HCT116 (cell line): Measurements from ENCODE around the gene SPSB2. TPM values are rescaled to one million over a fixed set of nuclear protein-coding genes. Genes with fewer than 3 reads are reported as not detected.

Experiments
- ATAC-seq: fragments of 200-7000 bp; cut with Tn5 transposase; 2 replicates; pipeline ENCODE4 v1.9.1; 2020; ENCODE audit warnings: mild to moderate bottlenecking, moderate library complexity
- BruUV-seq: library from RNA; stranded (reverse); fragments of 400-500 nt; replicated peaks from 2 replicates; lab custom pipeline; 2021; lab: Mats Ljungman, UMichigan
- CTCF ChIA-PET: fragments of 300-600 bp; sonication (Branson Sonifier 250); formaldehyde crosslinking; loops from one replicate; lab custom pipeline; 2021; ENCODE audit warnings: antibody characterized with exemption; lab: Charles Lee
- POLR2A ChIA-PET: fragments of 300-600, 350-600 bp; sonication (Branson Sonifier 250); formaldehyde crosslinking; loops from one replicate; lab custom pipeline; 2021; ENCODE audit warnings: antibody characterized with exemption; lab: Charles Lee
- RAD21 ChIA-PET, 2 experiments: fragments of 300-600 bp; sonication (Branson Sonifier 250); formaldehyde crosslinking; loops; one replicate each; lab custom pipeline; 2023; ENCODE audit warnings: low total read pairs in 2 of 2; ENCODE audit not compliant: uncharacterized antibody in 2 of 2, unreplicated experiment in 2 of 2, low non-redundant PET in 1 of 2; lab: Charles Lee
- DNase-seq: peaks from one replicate; pipeline ENCODE4 v3.0.0-alpha.2; 2010; ENCODE audit warnings: low read depth, low spot score
- H2AFZ ChIP-seq: fragments of 200-600 bp; shearing (Covaris generic), sonication (generic); 2 replicates; pipeline ENCODE4 v1.6.1; 2017; ENCODE audit warnings: low read depth, mixed run types, mixed read lengths, antibody characterized with exemption, low read length; ENCODE audit not compliant: poor library complexity, severe bottlenecking
- H3K27ac ChIP-seq: 2 replicates; pipeline ENCODE4 v1.5.1; 2012; ENCODE audit warnings: low read depth, low read length
- H3K27me3 ChIP-seq: fragments of 200-600 bp; sonication (generic); 2 replicates; pipeline ENCODE4 v1.6.1; 2016; ENCODE audit warnings: mixed run types, low read length, mixed read lengths; ENCODE audit not compliant: insufficient read depth
- H3K36me3 ChIP-seq, 2 experiments: fragments of 200-500 bp in 1 of 2; fragments of 200-600 bp in 1 of 2; sonication (Bioruptor generic) in 1 of 2; sonication (generic) in 1 of 2; 2 replicates each; pipeline versions ENCODE4 v1.5.1 to v1.6.1; 2014 to 2016; ENCODE audit warnings: low read length in 2 of 2, inconsistent platforms in 1 of 2, mixed read lengths in 1 of 2, mixed run types in 1 of 2; ENCODE audit not compliant: insufficient read depth in 2 of 2, control insufficient read depth in 1 of 2
- H3K4me1 ChIP-seq, 2 experiments: fragments of 200-600 bp in 1 of 2; sonication (generic) in 1 of 2; 2 replicates each; pipeline versions ENCODE4 v1.5.1 to v1.6.1; 2012 to 2017; ENCODE audit warnings: low read length in 2 of 2, inconsistent platforms in 1 of 2, mild to moderate bottlenecking in 1 of 2, mixed read lengths in 1 of 2, mixed run types in 1 of 2, moderate library complexity in 1 of 2; ENCODE audit not compliant: insufficient read depth in 2 of 2, control insufficient read depth in 1 of 2
- H3K4me2 ChIP-seq: fragments of 200-600 bp; sonication (generic); 2 replicates; pipeline ENCODE4 v1.6.1; 2017; ENCODE audit warnings: mixed run types, low read length, mixed read lengths
- H3K4me3 ChIP-seq, 2 experiments: fragments of 200-600 bp in 1 of 2; sonication (generic) in 1 of 2; replicated peaks in 1 of 2; 2 replicates each; pipeline ENCODE4 v1.5.1; 2011 to 2016; ENCODE audit warnings: low read length in 2 of 2, control low read depth in 1 of 2, low read depth in 1 of 2, mild to moderate bottlenecking in 1 of 2, mixed read lengths in 1 of 2, mixed run types in 1 of 2
- H3K79me2 ChIP-seq: fragments of 200-600 bp; sonication (generic); 2 replicates; pipeline ENCODE4 v1.6.1; 2017; ENCODE audit warnings: mild to moderate bottlenecking, mixed run types, low read length, moderate library complexity, mixed read lengths; ENCODE audit not compliant: insufficient read depth
- H3K9ac ChIP-seq: fragments of 200-600 bp; sonication (generic); 2 replicates; pipeline ENCODE4 v1.6.1; 2016; ENCODE audit warnings: low read length, mixed read lengths
- H3K9me2 ChIP-seq: fragments of 200-600 bp; sonication (generic), shearing (Covaris generic); 2 replicates; pipeline ENCODE4 v1.6.1; 2017; ENCODE audit warnings: mixed run types, mild to moderate bottlenecking, moderate library complexity; ENCODE audit not compliant: insufficient read depth
- H3K9me3 ChIP-seq, 2 experiments: fragments of 200-500 bp in 1 of 2; fragments of 200-600 bp in 1 of 2; sonication (Bioruptor generic) in 1 of 2; sonication (generic) in 1 of 2; 2 replicates each; pipeline ENCODE4 v1.6.1; 2014 to 2017; ENCODE audit warnings: low read length in 2 of 2, mixed read lengths in 2 of 2, inconsistent platforms in 1 of 2, low read depth in 1 of 2, mild to moderate bottlenecking in 1 of 2, mixed run types in 1 of 2, moderate library complexity in 1 of 2; ENCODE audit not compliant: control insufficient read depth in 1 of 2, insufficient read depth in 1 of 2
- H4K20me1 ChIP-seq: fragments of 200-600 bp; sonication (generic), shearing (Covaris generic); 2 replicates; pipeline ENCODE4 v1.6.1; 2017; ENCODE audit warnings: mixed run types, mild to moderate bottlenecking, moderate library complexity; ENCODE audit not compliant: insufficient read depth
- CBX3 ChIP-seq: IDR thresholded peaks from 2 replicates; pipeline ENCODE4 v1.6.1; 2012; ENCODE audit warnings: low read depth
- CEBPB ChIP-seq: IDR thresholded peaks from 2 replicates; pipeline ENCODE4 v1.6.1; 2012; ENCODE audit warnings: low read depth
- EGR1 ChIP-seq: IDR thresholded peaks from 2 replicates; pipeline ENCODE4 v1.6.1; 2012; ENCODE audit warnings: low read depth
- ELF1 ChIP-seq: IDR thresholded peaks from 2 replicates; pipeline ENCODE4 v1.6.1; 2012; ENCODE audit warnings: low read depth, borderline replicate concordance
- EZH2 ChIP-seq: fragments of 200-600 bp; sonication (generic); IDR thresholded peaks from 2 replicates; pipeline ENCODE4 v1.6.1; 2017; ENCODE audit warnings: antibody characterized with exemption, mixed run types
- EZH2phosphoT487 ChIP-seq: fragments of 200-600 bp; IDR thresholded peaks from 2 replicates; pipeline ENCODE4 v1.6.1; 2018; ENCODE audit warnings: antibody characterized with exemption, borderline replicate concordance
- FOSL1 ChIP-seq: IDR thresholded peaks from 2 replicates; pipeline ENCODE4 v1.6.1; 2012; ENCODE audit warnings: low read depth
- JUND ChIP-seq: IDR thresholded peaks from 2 replicates; pipeline ENCODE4 v1.6.1; 2012
- POLR2A ChIP-seq: IDR thresholded peaks from 2 replicates; pipeline ENCODE4 v1.7.0; 2011; ENCODE audit warnings: borderline replicate concordance; ENCODE audit not compliant: insufficient read depth, insufficient read length; ENCODE audit errors: extremely low read depth
- POLR2AphosphoS5 ChIP-seq: IDR thresholded peaks from 2 replicates; pipeline ENCODE4 v1.6.1; 2011; ENCODE audit warnings: mild to moderate bottlenecking, low read depth, low read length, moderate library complexity
- RAD21 ChIP-seq: IDR thresholded peaks from 2 replicates; pipeline ENCODE4 v1.6.1; 2012; ENCODE audit warnings: low read depth, mild to moderate bottlenecking
- SIN3A ChIP-seq: IDR thresholded peaks from 2 replicates; pipeline ENCODE4 v1.6.1; 2012; ENCODE audit warnings: low read depth
- SP1 ChIP-seq: IDR thresholded peaks from 2 replicates; pipeline ENCODE4 v1.6.1; 2012; ENCODE audit warnings: low read depth
- SRF ChIP-seq: IDR thresholded peaks from 2 replicates; pipeline ENCODE4 v1.6.1; 2012; ENCODE audit warnings: low read depth
- TCF7L2 ChIP-seq: IDR thresholded peaks from 2 replicates; pipeline ENCODE4 v1.7.0; 2011; ENCODE audit warnings: borderline replicate concordance, inconsistent platforms; ENCODE audit not compliant: insufficient read depth, insufficient read length; ENCODE audit errors: extremely low read depth
- YY1 ChIP-seq: IDR thresholded peaks from 2 replicates; pipeline ENCODE4 v1.6.1; 2011; ENCODE audit warnings: low read length, low read depth, moderate library complexity, mild to moderate bottlenecking; ENCODE audit not compliant: insufficient replicate concordance; ENCODE audit errors: extremely low read depth
- ZFX ChIP-seq: fragments of 450-650 bp; IDR thresholded peaks from 2 replicates; pipeline ENCODE4 v1.6.1; 2017
- intact Hi-C: fragments of 100-400 bp; cut with micrococcal nuclease; formaldehyde crosslinking; loops from 2 replicates; pipeline ENCODE4 v1.10.0; 2022
- total RNA-seq: library from RNA; stranded (reverse); gene quantifications from one replicate; pipeline ENCODE4 v1.2.1, GENCODE V29; 2021; ENCODE audit not compliant: unreplicated experiment
- TF ChIP-seq, protein P1 (sequence below): IDR thresholded peaks from 2 replicates; pipeline ENCODE4 v1.6.1; 2012
- TF ChIP-seq, protein P2 (sequence below): IDR thresholded peaks from 2 replicates; pipeline ENCODE4 v1.6.1; 2012
- TF ChIP-seq, protein P3 (sequence below): IDR thresholded peaks from 2 replicates; pipeline ENCODE4 v1.6.1; 2011; ENCODE audit warnings: mild to moderate bottlenecking, low read length, moderate library complexity; ENCODE audit not compliant: insufficient replicate concordance; ENCODE audit errors: extremely low read depth
- TF ChIP-seq, protein P4 (sequence below), 3 experiments: fragments of 200-600 bp in 1 of 3; sonication (generic) in 1 of 3; IDR thresholded peaks in 2 of 3; conservative IDR thresholded peaks in 1 of 3; 2 replicates each; pipeline ENCODE4 v1.5.1; 2012 to 2017; ENCODE audit warnings: low read depth in 2 of 3, low read length in 2 of 3, antibody characterized with exemption in 1 of 3, borderline replicate concordance in 1 of 3, control low read depth in 1 of 3, mild to moderate bottlenecking in 1 of 3, mixed read lengths in 1 of 3, mixed run types in 1 of 3, moderate library complexity in 1 of 3; ENCODE audit not compliant: insufficient read depth in 1 of 3

SPSB2 gene
- total RNA-seq, 1 experiment from 2014 or later, result 10.0 TPM

- DNase-seq (peak; percentile 56), ATAC-seq (peak; percentile 49)
- Histone ChIP-seq H3K9ac (peak overlapping the region; percentile 86), H3K9me3 (no peaks in the 10 kb centered on the region), H2AFZ (no peak overlapping the region), H4K20me1 (peaks cover 12% of the 10 kb centered on the region; the same call in 1 of the 2 replicates), H3K4me1 (peaks cover 28 to 59% of the 10 kb centered on the region in 2 experiments), H3K79me2 (peaks cover 57% of the 10 kb centered on the region), H3K27me3 (no peaks in the 10 kb centered on the region), H3K4me3 (peak overlapping the region; percentile 73 to 92), H3K9me2 (no peaks in the 10 kb centered on the region), H3K36me3 (peaks cover 8 to 33% of the 10 kb centered on the region in 2 experiments; a peak in 2 of 4 replicates), H3K4me2 (peak overlapping the region; percentile 92), H3K27ac (peak overlapping the region; percentile 96)
- ChIA-PET POLR2A (interaction anchor here (0.6 to 10.9 kb wide), 7 partner anchors 19 to 94 kb away, joined by 3 to 186 read pairs (median 7); partner anchors contain the start of genes C12orf57, CDCA3, RNU7-1 and USP5), CTCF (interaction anchor here (1.5 to 4.1 kb wide), 12 partner anchors 13 to 242 kb away, joined by 3 to 30 read pairs (median 15); partner anchors contain the start of genes C1RL, CDCA3, MLF2 and USP5), RAD21 (interaction anchor here in 1 of 2 experiments (0.6 kb wide), 1 partner anchor 73 kb away, joined by 4 read pairs; the partner anchor contains the start of gene C12orf57)
- intact Hi-C loops, result loop anchor here (1.0 to 5.0 kb wide), 3 partner anchors 20 to 766 kb away; partner anchors contain the start of gene ATN1
- no TSS peak for BruUV-seq
- TF ChIP-seq ZFX, result no peak
- TF ChIP-seq SIN3A, result no peak
- TF ChIP-seq SP1, result no peak
- TF ChIP-seq EZH2, result no peak
- TF ChIP-seq EZH2phosphoT487, result no peak
- peak; percentile 86; the same call in 1 of the 2 replicates for TF ChIP-seq POLR2AphosphoS5
- no peak for TF ChIP-seq RAD21
- TF ChIP-seq CEBPB, result no peak
- TF ChIP-seq, protein P1, sequence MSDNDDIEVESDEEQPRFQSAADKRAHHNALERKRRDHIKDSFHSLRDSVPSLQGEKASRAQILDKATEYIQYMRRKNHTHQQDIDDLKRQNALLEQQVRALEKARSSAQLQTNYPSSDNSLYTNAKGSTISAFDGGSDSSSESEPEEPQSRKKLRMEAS, result no peak
- no peak for TF ChIP-seq EGR1
- TF ChIP-seq, protein P2, sequence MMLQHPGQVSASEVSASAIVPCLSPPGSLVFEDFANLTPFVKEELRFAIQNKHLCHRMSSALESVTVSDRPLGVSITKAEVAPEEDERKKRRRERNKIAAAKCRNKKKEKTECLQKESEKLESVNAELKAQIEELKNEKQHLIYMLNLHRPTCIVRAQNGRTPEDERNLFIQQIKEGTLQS, result no peak
- TF ChIP-seq YY1, result no peak
- TF ChIP-seq, protein P3, sequence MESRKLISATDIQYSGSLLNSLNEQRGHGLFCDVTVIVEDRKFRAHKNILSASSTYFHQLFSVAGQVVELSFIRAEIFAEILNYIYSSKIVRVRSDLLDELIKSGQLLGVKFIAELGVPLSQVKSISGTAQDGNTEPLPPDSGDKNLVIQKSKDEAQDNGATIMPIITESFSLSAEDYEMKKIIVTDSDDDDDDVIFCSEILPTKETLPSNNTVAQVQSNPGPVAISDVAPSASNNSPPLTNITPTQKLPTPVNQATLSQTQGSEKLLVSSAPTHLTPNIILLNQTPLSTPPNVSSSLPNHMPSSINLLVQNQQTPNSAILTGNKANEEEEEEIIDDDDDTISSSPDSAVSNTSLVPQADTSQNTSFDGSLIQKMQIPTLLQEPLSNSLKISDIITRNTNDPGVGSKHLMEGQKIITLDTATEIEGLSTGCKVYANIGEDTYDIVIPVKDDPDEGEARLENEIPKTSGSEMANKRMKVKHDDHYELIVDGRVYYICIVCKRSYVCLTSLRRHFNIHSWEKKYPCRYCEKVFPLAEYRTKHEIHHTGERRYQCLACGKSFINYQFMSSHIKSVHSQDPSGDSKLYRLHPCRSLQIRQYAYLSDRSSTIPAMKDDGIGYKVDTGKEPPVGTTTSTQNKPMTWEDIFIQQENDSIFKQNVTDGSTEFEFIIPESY, result no peak
- TF ChIP-seq, protein P4, sequence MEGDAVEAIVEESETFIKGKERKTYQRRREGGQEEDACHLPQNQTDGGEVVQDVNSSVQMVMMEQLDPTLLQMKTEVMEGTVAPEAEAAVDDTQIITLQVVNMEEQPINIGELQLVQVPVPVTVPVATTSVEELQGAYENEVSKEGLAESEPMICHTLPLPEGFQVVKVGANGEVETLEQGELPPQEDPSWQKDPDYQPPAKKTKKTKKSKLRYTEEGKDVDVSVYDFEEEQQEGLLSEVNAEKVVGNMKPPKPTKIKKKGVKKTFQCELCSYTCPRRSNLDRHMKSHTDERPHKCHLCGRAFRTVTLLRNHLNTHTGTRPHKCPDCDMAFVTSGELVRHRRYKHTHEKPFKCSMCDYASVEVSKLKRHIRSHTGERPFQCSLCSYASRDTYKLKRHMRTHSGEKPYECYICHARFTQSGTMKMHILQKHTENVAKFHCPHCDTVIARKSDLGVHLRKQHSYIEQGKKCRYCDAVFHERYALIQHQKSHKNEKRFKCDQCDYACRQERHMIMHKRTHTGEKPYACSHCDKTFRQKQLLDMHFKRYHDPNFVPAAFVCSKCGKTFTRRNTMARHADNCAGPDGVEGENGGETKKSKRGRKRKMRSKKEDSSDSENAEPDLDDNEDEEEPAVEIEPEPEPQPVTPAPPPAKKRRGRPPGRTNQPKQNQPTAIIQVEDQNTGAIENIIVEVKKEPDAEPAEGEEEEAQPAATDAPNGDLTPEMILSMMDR (IDR thresholded peaks at IDR 0.05 in 2 of 3, conservative IDR thresholded peaks at IDR 0.05 in 1 of 3; ENCODE audit: borderline replicate concordance in 1 of 3, insufficient read depth in 1 of 3, low read depth in 2 of 3, low read length in 2 of 3), result peak in 1 of 3 experiments; percentile 12; a peak in 1 of 6 replicates
- no peak for TF ChIP-seq ELF1
- no peak for TF ChIP-seq SRF
- TF ChIP-seq FOSL1, result no peak
- peak; percentile 74 for TF ChIP-seq POLR2A
- no peak for TF ChIP-seq TCF7L2
- no peak for TF ChIP-seq CBX3
- no peak for TF ChIP-seq JUND
Observed at GRCh38 chr12:6871052-6871957, 1.8 kb downstream of the SPSB2 start.
